Measurements from ENCODE around the gene TULP1. TPM values are rescaled to one million over a fixed set of nuclear protein-coding genes. Genes with fewer than 3 reads are reported as not detected.

Gene TULP1
- total and polyA plus RNA-seq, 2 of the 13 experiments (the other 11 are each of a cell fraction or from before 2014, with no cell fraction given), result not detected

DNA sequence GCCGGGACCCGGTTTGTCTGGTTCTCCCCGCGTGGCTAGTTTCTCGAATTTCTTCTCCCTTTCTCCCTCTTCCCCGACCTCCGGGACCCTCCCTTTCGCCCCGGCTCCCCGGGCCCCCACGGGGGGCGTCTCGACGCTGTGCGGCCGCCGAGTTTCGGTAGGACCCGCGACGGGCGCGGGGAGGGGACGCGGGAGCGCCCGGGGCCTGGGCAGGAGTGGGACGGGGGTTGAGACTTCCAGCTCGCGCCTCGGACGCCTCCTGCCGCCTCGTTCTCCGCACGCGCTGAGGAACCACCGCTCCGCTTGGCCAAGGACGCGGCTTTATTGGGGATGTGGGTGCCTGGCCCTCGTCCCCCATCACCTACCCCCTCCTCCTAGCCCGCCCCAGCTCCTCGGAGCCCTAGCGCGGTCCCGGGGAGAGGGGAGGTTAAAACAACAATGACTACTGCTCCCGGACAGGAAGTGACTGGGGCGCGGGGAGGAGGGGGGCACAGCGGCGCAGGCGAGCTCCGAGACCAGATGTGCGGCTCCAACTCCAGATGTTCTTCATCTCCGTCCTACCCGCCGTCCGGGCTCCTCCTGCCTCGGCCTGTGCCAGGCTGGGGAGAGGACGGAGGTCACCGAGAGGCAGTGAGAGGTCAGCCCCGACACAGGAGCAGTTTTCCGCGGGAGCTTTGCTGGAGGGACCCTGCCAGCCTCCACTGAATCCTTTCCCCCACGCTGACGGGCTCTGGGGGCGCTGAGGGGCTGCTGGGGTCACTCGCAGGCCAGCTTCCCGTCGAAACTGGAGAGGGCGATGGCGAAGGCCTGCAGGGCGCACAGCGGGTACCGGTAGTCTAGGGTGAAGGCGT is 14.9 kb downstream of the TULP1 start (continued):
- TF ChIP-seq JUND (CRISPR knock-in tag; IDR thresholded peaks at IDR 0.05), result no peak; the same call in 1 of the 2 replicates
- peak; percentile 66; the same call in 1 of the 2 replicates for TF ChIP-seq ZNF747 (CRISPR knock-in tag; IDR thresholded peaks at IDR 0.05; ENCODE audit: borderline replicate concordance)
- TF ChIP-seq, protein P1, sequence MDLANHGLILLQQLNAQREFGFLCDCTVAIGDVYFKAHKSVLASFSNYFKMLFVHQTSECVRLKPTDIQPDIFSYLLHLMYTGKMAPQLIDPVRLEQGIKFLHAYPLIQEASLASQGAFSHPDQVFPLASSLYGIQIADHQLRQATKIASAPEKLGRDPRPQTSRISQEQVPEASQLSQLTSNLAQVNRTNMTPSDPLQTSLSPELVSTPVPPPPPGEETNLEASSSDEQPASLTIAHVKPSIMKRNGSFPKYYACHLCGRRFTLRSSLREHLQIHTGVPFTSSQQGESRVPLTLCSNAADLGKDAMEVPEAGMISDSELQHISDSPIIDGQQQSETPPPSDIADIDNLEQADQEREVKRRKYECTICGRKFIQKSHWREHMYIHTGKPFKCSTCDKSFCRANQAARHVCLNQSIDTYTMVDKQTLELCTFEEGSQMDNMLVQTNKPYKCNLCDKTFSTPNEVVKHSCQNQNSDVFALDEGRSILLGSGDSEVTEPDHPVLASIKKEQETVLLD (CRISPR knock-in tag; IDR thresholded peaks at IDR 0.05; ENCODE audit: low read depth), result no peak; the same call in none of the 2 replicates
- TF ChIP-seq CENPT (CRISPR knock-in tag; IDR thresholded peaks at IDR 0.05; ENCODE audit: low read depth), result peak; percentile 74; the same call in 1 of the 2 replicates
- TF ChIP-seq ISL2 (CRISPR knock-in tag; IDR thresholded peaks at IDR 0.05), result no peak; the same call in none of the 2 replicates
- TF ChIP-seq, protein P2, sequence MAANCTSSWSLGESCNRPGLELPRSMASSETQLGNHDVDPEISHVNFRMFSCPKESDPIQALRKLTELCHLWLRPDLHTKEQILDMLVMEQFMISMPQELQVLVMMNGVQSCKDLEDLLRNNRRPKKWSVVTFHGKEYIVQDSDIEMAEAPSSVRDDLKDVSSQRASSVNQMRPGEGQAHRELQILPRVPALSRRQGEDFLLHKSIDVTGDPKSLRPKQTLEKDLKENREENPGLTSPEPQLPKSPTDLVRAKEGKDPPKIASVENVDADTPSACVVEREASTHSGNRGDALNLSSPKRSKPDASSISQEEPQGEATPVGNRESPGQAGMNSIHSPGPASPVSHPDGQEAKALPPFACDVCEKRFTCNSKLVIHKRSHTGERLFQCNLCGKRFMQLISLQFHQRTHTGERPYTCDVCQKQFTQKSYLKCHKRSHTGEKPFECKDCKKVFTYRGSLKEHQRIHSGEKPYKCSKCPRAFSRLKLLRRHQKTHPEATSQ (CRISPR knock-in tag; IDR thresholded peaks at IDR 0.05; ENCODE audit: borderline replicate concordance), result 0 out of 2 replicates have a peak, but pooled peaks have one; percentile 40
- TF ChIP-seq EP300 (IDR thresholded peaks at IDR 0.05; ENCODE audit: low read depth in 2 of 2, low read length in 2 of 2), result no peak
- no peak; the same call in 1 of the 2 replicates for TF ChIP-seq EP300 (CRISPR knock-in tag; IDR thresholded peaks at IDR 0.05; ENCODE audit: borderline replicate concordance)
- TF ChIP-seq, protein P3, sequence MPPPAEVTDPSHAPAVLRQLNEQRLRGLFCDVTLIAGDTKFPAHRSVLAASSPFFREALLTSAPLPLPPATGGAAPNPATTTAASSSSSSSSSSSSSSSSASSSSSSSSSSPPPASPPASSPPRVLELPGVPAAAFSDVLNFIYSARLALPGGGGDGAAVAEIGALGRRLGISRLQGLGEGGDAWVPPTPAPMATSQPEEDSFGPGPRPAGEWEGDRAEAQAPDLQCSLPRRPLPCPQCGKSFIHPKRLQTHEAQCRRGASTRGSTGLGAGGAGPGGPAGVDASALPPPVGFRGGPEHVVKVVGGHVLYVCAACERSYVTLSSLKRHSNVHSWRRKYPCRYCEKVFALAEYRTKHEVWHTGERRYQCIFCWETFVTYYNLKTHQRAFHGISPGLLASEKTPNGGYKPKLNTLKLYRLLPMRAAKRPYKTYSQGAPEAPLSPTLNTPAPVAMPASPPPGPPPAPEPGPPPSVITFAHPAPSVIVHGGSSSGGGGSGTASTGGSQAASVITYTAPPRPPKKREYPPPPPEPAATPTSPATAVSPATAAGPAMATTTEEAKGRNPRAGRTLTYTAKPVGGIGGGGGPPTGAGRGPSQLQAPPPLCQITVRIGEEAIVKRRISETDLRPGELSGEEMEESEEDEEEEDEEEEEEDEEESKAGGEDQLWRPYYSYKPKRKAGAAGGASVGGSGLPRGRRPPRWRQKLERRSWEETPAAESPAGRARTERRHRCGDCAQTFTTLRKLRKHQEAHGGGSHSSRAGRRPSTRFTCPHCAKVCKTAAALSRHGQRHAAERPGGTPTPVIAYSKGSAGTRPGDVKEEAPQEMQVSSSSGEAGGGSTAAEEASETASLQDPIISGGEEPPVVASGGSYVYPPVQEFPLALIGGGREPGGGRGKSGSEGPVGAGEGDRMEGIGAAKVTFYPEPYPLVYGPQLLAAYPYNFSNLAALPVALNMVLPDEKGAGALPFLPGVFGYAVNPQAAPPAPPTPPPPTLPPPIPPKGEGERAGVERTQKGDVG (CRISPR knock-in tag; IDR thresholded peaks at IDR 0.05; ENCODE audit: borderline replicate concordance), result peak; percentile 81; the same call in 1 of the 2 replicates
- TF ChIP-seq NCOA5 (CRISPR knock-in tag; IDR thresholded peaks at IDR 0.05), result no peak
- TF ChIP-seq RNF2 (conservative IDR thresholded peaks at IDR 0.05; ENCODE audit: low read depth), result peak; percentile 93
- no peak for TF ChIP-seq GABPA (IDR thresholded peaks at IDR 0.05; ENCODE audit: low read depth, low read length)
- peak; percentile 74 for TF ChIP-seq GABPA (CRISPR knock-in tag; IDR thresholded peaks at IDR 0.05; ENCODE audit: low read depth)
- peak; percentile 9; the same call in 1 of the 2 replicates for TF ChIP-seq POLR2G (IDR thresholded peaks at IDR 0.05; ENCODE audit: low read depth, low read length)
- TF ChIP-seq ISX (CRISPR knock-in tag; conservative IDR thresholded peaks at IDR 0.05), result no peak
- TF ChIP-seq CREB1 (IDR thresholded peaks at IDR 0.05), result no peak
- no peak for TF ChIP-seq CREB1 (CRISPR knock-in tag; IDR thresholded peaks at IDR 0.05)
- TF ChIP-seq ZNF510 (CRISPR knock-in tag; IDR thresholded peaks at IDR 0.05; ENCODE audit: low read depth), result peak; percentile 84; the same call in 1 of the 2 replicates
- TF ChIP-seq SRSF4 (IDR thresholded peaks at IDR 0.05; ENCODE audit: low read depth, low read length, poor library complexity, severe bottlenecking), result no peak
- TF ChIP-seq ETV6 (CRISPR knock-in tag; conservative IDR thresholded peaks at IDR 0.05), result no peak; the same call in 1 of the 2 replicates
- TF ChIP-seq, protein P4, sequence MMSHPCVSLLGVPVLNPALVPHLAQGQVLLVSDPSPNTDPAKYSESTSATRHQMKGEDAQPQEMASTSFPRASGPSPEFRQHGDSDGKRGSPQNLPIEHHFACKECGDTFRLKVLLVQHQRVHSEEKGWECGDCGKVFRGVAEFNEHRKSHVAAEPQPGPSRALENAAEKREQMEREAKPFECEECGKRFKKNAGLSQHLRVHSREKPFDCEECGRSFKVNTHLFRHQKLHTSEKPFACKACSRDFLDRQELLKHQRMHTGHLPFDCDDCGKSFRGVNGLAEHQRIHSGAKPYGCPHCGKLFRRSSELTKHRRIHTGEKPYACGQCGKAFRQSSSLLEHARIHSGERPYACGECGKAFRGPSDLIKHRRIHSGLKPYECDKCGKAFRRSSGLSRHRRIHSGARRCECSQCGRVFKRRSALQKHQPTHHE (CRISPR knock-in tag; IDR thresholded peaks at IDR 0.05; ENCODE audit: borderline replicate concordance), result peak; percentile 89; the same call in 1 of the 2 replicates
- TF ChIP-seq MAFK (conservative IDR thresholded peaks at IDR 0.05 in 1 of 2, IDR thresholded peaks at IDR 0.05 in 1 of 2; ENCODE audit: low read length in 2 of 2), result no peak
